ENCODE results near the gene ZDHHC8. TPM values are rescaled to one million over a fixed set of nuclear protein-coding genes. Genes with fewer than 3 reads are reported as not detected.

ZDHHC8 gene
- polyA plus RNA-seq, 2 of the 4 experiments (the other 2 are of a cell fraction), result 5.3 to 28.1 TPM

DNA sequence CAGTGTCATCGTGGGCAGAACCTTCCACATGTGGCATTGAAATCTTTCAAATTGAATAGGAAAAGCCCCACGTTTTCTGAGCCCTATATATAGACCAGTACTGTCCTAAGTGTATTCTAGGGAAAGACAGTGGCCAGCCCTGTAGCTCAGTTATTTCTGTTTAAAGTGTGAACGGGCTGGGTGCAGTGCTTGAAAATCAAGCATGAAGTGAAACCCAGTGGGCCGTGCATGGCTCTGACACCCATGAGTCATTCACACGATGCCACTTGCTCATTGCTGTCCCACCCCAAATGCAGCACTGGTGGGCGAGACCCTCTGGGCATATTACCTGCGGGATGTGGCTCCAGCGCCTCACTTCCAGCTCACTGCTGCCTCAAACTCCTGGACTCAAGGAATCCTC lies 49.0 kb downstream of the ZDHHC8 start:
- ChIA-PET POLR2A (no interaction called here), CTCF (interaction anchor here (0.6 kb wide), 1 partner anchor 127 kb away, joined by 3 read pairs; no protein-coding TSS in a partner anchor)
- no peak for ATAC-seq

DNA sequence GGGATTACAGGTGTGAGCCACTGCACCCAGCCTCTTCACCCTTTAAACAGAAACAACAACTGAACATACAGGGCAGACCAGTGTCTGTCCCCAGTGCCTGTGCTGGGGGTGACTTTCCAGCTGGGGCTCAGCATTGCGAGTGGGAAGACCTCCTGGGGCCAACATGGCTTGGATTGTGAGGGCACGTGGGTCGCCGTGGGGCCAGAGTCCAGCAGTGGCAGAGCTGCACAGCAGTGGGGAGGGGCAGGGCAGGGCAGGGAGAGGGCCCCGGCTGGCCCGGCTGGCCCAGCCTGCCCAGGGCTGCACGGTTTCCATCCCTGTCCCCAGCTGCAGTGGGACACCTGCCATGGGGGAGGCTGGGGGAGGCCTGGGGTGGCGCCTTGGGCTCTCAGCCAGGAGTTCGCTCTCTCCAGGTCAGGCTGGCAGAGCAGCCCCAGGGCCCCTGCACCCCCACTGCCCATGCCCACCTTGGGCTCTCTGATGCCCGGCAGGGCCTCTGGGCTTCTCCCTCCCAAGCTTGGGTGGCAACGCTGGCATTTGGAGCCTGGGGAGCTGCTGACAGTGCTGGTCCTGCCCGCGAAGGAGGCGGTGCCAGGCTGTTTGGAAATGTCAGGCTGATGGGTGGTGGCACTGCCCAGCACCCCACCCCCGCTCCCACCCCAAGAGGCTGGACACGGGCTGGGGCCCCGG lies 49.7 kb downstream of the ZDHHC8 start:
- no peak overlapping the region for H3K4me2 ChIP-seq
- ChIA-PET CTCF (interaction anchor here (0.6 kb wide), 1 partner anchor 126 kb away, joined by 3 read pairs; no protein-coding TSS in a partner anchor), POLR2A (no interaction called here)
- no peak overlapping the region for H3K27ac ChIP-seq
- DNase-seq (ENCODE audit: low read depth in 1 of 2, low spot score in 1 of 2) (no peak), FAIRE-seq (no peak), ATAC-seq (no peak)
- H3K4me1 ChIP-seq, result no peaks in the 10 kb centered on the region
- H3K9me3 ChIP-seq, result no peaks in the 10 kb centered on the region
- WGBS (ENCODE audit: missing lambda C conversion rate), result no CpG with 5 or more reads among the region's 17 CpGs
- no peak overlapping the region for H3K4me3 ChIP-seq
- no peak for TF ChIP-seq CBX2 (IDR thresholded peaks at IDR 0.05; ENCODE audit: borderline replicate concordance, low read depth)
- no peak for TF ChIP-seq EHF (CRISPR knock-in tag; IDR thresholded peaks at IDR 0.05)
- TF ChIP-seq, protein P1, sequence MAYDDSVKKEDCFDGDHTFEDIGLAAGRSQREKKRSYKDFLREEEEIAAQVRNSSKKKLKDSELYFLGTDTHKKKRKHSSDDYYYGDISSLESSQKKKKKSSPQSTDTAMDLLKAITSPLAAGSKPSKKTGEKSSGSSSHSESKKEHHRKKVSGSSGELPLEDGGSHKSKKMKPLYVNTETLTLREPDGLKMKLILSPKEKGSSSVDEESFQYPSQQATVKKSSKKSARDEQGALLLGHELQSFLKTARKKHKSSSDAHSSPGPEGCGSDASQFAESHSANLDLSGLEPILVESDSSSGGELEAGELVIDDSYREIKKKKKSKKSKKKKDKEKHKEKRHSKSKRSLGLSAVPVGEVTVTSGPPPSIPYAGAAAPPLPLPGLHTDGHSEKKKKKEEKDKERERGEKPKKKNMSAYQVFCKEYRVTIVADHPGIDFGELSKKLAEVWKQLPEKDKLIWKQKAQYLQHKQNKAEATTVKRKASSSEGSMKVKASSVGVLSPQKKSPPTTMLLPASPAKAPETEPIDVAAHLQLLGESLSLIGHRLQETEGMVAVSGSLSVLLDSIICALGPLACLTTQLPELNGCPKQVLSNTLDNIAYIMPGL (CRISPR knock-in tag; IDR thresholded peaks at IDR 0.05; ENCODE audit: borderline replicate concordance), result no peak
- no peak for TF ChIP-seq SMC3 (IDR thresholded peaks at IDR 0.05)
- TF ChIP-seq POLR2AphosphoS2 (conservative IDR thresholded peaks at IDR 0.05; ENCODE audit: low read length), result no peak
- TF ChIP-seq HEYL (CRISPR knock-in tag; IDR thresholded peaks at IDR 0.05), result no peak
- TF ChIP-seq KDM5A (IDR thresholded peaks at IDR 0.05), result no peak
- no peak for TF ChIP-seq ZSCAN20 (CRISPR knock-in tag; IDR thresholded peaks at IDR 0.05)
- no peak for TF ChIP-seq SREBF2 (IDR thresholded peaks at IDR 0.05)
- no peak for TF ChIP-seq PHF8 (IDR thresholded peaks at IDR 0.05; ENCODE audit: borderline replicate concordance, low read depth)
- no peak for TF ChIP-seq TFCP2L1 (CRISPR knock-in tag; IDR thresholded peaks at IDR 0.05)

More for the DNA sequence above, 49.0 kb downstream of the ZDHHC8 start:
- FAIRE-seq (no peak), DNase-seq (ENCODE audit: low read depth in 1 of 2, low spot score in 1 of 2) (no peak)
- Histone ChIP-seq H3K4me1 (no peaks in the 10 kb centered on the region), H3K9me3 (no peaks in the 10 kb centered on the region), H3K27ac (no peak overlapping the region), H3K4me3 (no peak overlapping the region), H3K4me2 (no peak overlapping the region)
- WGBS (ENCODE audit: missing lambda C conversion rate), result 64% methylated on average over 7 of the region's 8 CpGs
- TF ChIP-seq CHD4 (IDR thresholded peaks at IDR 0.05; ENCODE audit: borderline replicate concordance) (no peak), PHF8 (IDR thresholded peaks at IDR 0.05; ENCODE audit: borderline replicate concordance, low read depth) (no peak), RNF2 (IDR thresholded peaks at IDR 0.05; ENCODE audit: borderline replicate concordance, low read depth) (no peak), HEYL (CRISPR knock-in tag; IDR thresholded peaks at IDR 0.05) (no peak), TP53 (CRISPR knock-in tag; IDR thresholded peaks at IDR 0.05) (no peak), RFX5 (IDR thresholded peaks at IDR 0.05) (no peak), RCOR1 (IDR thresholded peaks at IDR 0.05; ENCODE audit: low read depth, low read length) (no peak), EP300 (IDR thresholded peaks at IDR 0.05) (no peak), ZSCAN20 (CRISPR knock-in tag; IDR thresholded peaks at IDR 0.05) (no peak), ZC3H11A (IDR thresholded peaks at IDR 0.05) (no peak), BHLHE40 (IDR thresholded peaks at IDR 0.05; ENCODE audit: low read depth, low read length) (no peak), HDAC2 (IDR thresholded peaks at IDR 0.05) (no peak), RARB (CRISPR knock-in tag; IDR thresholded peaks at IDR 0.05) (no peak)
- TF ChIP-seq, protein P2, sequence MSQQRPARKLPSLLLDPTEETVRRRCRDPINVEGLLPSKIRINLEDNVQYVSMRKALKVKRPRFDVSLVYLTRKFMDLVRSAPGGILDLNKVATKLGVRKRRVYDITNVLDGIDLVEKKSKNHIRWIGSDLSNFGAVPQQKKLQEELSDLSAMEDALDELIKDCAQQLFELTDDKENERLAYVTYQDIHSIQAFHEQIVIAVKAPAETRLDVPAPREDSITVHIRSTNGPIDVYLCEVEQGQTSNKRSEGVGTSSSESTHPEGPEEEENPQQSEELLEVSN (IDR thresholded peaks at IDR 0.05; ENCODE audit: borderline replicate concordance, low read depth), result no peak
- TF ChIP-seq, protein P3, sequence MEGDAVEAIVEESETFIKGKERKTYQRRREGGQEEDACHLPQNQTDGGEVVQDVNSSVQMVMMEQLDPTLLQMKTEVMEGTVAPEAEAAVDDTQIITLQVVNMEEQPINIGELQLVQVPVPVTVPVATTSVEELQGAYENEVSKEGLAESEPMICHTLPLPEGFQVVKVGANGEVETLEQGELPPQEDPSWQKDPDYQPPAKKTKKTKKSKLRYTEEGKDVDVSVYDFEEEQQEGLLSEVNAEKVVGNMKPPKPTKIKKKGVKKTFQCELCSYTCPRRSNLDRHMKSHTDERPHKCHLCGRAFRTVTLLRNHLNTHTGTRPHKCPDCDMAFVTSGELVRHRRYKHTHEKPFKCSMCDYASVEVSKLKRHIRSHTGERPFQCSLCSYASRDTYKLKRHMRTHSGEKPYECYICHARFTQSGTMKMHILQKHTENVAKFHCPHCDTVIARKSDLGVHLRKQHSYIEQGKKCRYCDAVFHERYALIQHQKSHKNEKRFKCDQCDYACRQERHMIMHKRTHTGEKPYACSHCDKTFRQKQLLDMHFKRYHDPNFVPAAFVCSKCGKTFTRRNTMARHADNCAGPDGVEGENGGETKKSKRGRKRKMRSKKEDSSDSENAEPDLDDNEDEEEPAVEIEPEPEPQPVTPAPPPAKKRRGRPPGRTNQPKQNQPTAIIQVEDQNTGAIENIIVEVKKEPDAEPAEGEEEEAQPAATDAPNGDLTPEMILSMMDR (IDR thresholded peaks at IDR 0.05), result no peak
- TF ChIP-seq, protein P4, sequence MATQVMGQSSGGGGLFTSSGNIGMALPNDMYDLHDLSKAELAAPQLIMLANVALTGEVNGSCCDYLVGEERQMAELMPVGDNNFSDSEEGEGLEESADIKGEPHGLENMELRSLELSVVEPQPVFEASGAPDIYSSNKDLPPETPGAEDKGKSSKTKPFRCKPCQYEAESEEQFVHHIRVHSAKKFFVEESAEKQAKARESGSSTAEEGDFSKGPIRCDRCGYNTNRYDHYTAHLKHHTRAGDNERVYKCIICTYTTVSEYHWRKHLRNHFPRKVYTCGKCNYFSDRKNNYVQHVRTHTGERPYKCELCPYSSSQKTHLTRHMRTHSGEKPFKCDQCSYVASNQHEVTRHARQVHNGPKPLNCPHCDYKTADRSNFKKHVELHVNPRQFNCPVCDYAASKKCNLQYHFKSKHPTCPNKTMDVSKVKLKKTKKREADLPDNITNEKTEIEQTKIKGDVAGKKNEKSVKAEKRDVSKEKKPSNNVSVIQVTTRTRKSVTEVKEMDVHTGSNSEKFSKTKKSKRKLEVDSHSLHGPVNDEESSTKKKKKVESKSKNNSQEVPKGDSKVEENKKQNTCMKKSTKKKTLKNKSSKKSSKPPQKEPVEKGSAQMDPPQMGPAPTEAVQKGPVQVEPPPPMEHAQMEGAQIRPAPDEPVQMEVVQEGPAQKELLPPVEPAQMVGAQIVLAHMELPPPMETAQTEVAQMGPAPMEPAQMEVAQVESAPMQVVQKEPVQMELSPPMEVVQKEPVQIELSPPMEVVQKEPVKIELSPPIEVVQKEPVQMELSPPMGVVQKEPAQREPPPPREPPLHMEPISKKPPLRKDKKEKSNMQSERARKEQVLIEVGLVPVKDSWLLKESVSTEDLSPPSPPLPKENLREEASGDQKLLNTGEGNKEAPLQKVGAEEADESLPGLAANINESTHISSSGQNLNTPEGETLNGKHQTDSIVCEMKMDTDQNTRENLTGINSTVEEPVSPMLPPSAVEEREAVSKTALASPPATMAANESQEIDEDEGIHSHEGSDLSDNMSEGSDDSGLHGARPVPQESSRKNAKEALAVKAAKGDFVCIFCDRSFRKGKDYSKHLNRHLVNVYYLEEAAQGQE (IDR thresholded peaks at IDR 0.05), result no peak
- TF ChIP-seq, protein P5, sequence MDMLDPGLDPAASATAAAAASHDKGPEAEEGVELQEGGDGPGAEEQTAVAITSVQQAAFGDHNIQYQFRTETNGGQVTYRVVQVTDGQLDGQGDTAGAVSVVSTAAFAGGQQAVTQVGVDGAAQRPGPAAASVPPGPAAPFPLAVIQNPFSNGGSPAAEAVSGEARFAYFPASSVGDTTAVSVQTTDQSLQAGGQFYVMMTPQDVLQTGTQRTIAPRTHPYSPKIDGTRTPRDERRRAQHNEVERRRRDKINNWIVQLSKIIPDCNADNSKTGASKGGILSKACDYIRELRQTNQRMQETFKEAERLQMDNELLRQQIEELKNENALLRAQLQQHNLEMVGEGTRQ (IDR thresholded peaks at IDR 0.05), result no peak
- TF ChIP-seq, protein P1 (CRISPR knock-in tag; IDR thresholded peaks at IDR 0.05; ENCODE audit: borderline replicate concordance), result no peak

Measured in A549 (cell line).